ENCODE data around the gene ASAP2. TPM values are rescaled to one million over a fixed set of nuclear protein-coding genes. Genes with fewer than 3 reads are reported as not detected.

The ASAP2 gene
- polyA plus RNA-seq, 1 donor (not counting 4 experiments of a cell fraction or from before 2014, with no cell fraction given): 54.2 TPM

DNA sequence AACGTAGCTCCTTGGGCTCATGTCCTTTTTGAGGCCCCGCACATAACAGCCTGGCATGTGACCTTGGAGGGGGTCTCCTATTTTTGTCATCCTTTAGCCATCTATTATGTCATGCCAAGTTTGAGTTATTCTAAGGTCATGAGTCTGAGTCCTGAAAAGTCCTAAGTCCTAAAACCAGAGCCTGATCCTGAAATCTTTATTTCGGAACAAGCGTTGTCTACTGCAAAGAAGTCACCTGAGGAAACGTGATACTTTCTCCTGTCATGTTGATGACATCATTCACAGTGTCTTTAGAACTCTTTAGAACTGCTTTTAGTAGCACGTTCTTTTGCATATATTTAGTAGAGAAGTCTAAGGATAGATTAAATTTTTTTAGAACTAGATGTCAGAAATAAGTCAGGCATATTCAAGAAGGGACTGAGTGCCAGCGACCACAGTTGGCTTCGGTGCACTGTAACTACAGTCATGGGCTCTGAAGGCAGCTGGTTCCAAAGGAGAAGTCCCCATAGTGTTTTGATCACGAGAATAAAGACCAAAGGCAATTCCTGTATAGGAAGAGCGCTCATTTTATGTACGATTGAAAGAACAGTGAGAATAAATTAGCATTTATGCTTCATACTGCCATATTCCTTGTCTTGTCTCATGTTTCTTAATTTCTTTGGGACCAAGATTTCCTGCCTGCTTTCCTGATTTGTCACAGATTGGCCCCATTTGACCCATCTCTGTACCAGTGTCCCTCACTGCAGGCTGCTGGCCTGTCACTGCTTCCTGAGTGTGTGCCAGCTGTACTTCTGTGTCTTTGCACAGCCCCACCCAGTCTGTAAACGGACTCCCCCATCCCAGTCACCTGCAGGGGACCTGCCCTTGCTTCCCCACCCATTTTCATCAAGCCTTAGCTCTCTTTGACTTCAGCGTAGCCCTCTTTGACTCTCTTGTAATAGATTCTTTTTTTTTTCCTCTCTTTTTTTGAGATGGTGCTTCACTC, 75.8 kb downstream of the ASAP2 start:
- dilution Hi-C loops (cut with MboI; ENCODE audit: extremely low pct_ligation_motif_present, low sequenced_read_pairs): no loop called here
- Histone ChIP-seq H3K79me2 (ENCODE audit: control insufficient read depth, insufficient read depth, low read length) (peaks cover 60% of the 10 kb centered on the region), H3K4me3 (ENCODE audit: control insufficient read depth in 2 of 3, extremely low read depth in 1 of 3, insufficient read depth in 2 of 3, low read depth in 1 of 3, low read length in 3 of 3) (no peak overlapping the region), H3K9me1 (ENCODE audit: control insufficient read depth, extremely low read depth, insufficient read depth, low read length) (no peaks in the 10 kb centered on the region), H3K4me2 (ENCODE audit: control insufficient read depth, extremely low read depth, insufficient read depth, low read depth, low read length) (no peak overlapping the region), H3K9ac (ENCODE audit: control insufficient read depth, extremely low read depth, insufficient read depth, low read length) (no peak overlapping the region), H3K27ac (ENCODE audit: control insufficient read depth, insufficient read depth, low read length) (no peak overlapping the region), H3K27me3 (ENCODE audit: control insufficient read depth, extremely low read depth, insufficient read depth, low read length) (no peaks in the 10 kb centered on the region), H4K20me1 (ENCODE audit: control insufficient read depth, extremely low read depth, insufficient read depth, low read length) (no peaks in the 10 kb centered on the region), H2AFZ (ENCODE audit: control insufficient read depth, low read length) (no peak overlapping the region), H3K4me1 (ENCODE audit: control insufficient read depth, extremely low read depth, insufficient read depth, low read length) (peaks cover 27% of the 10 kb centered on the region), H3K9me3 (ENCODE audit: control insufficient read depth, low read depth, low read length) (no peaks in the 10 kb centered on the region), H3K36me3 (ENCODE audit: control insufficient read depth in 2 of 2, extremely low read depth in 1 of 2, insufficient read depth in 2 of 2, low read length in 2 of 2) (peaks cover 17 to 31% of the 10 kb centered on the region in 2 experiments)
- FAIRE-seq (no peak), DNase-seq (ENCODE audit: low read depth, low spot score) (no peak)
- TF ChIP-seq, protein P1, sequence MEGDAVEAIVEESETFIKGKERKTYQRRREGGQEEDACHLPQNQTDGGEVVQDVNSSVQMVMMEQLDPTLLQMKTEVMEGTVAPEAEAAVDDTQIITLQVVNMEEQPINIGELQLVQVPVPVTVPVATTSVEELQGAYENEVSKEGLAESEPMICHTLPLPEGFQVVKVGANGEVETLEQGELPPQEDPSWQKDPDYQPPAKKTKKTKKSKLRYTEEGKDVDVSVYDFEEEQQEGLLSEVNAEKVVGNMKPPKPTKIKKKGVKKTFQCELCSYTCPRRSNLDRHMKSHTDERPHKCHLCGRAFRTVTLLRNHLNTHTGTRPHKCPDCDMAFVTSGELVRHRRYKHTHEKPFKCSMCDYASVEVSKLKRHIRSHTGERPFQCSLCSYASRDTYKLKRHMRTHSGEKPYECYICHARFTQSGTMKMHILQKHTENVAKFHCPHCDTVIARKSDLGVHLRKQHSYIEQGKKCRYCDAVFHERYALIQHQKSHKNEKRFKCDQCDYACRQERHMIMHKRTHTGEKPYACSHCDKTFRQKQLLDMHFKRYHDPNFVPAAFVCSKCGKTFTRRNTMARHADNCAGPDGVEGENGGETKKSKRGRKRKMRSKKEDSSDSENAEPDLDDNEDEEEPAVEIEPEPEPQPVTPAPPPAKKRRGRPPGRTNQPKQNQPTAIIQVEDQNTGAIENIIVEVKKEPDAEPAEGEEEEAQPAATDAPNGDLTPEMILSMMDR (optimal IDR thresholded peaks at IDR 0.05 in 1 of 3, IDR thresholded peaks at IDR 0.05 in 1 of 3, conservative IDR thresholded peaks at IDR 0.05 in 1 of 3; ENCODE audit: extremely low read depth in 1 of 3, insufficient read depth in 2 of 3, low read length in 3 of 3): no peak
- no peak for TF ChIP-seq EZH2 (IDR thresholded peaks at IDR 0.05; ENCODE audit: low read length)

DNA sequence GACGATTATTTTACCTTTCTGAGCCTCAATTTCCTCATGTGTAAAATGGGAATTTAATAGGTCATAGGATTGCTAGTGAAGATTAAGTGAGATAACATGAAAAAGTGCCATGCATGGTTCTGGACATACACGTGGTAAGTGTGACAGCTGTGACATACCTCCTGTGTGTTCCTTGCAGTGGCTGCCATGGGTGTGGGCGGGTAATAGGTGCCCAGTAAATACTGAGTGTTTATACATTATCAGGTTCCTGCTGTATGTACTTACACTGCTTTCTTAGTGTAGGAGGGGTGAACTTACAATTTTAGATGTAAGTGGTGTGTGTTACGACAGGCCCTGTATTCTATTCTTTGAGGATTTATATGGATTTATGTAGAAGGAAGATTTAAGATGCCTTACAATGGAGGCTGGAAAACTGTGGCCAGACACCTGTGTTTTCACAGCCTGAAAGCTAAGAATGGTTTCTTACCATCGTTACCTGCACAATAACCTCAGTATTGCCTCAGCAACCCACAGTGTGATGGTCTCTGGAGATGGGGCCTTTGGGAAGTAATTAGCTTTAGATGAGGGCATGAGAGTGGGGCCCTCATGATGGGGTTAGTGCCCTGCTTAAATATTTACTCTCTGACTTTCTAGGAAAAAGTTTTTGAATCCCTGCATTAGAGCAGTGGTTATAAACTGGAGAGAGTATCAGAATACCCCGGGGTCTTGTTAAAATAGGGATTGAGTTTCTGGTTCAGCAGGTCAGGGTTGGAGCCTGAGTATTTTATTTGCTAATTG, 78.1 kb downstream of the ASAP2 start:
- dilution Hi-C loops (cut with MboI; ENCODE audit: extremely low pct_ligation_motif_present, low sequenced_read_pairs): no loop called here
- Histone ChIP-seq H3K4me3 (ENCODE audit: control insufficient read depth in 2 of 3, extremely low read depth in 1 of 3, insufficient read depth in 2 of 3, low read depth in 1 of 3, low read length in 3 of 3) (no peak overlapping the region), H4K20me1 (ENCODE audit: control insufficient read depth, extremely low read depth, insufficient read depth, low read length) (no peaks in the 10 kb centered on the region), H2AFZ (ENCODE audit: control insufficient read depth, low read length) (no peak overlapping the region), H3K27ac (ENCODE audit: control insufficient read depth, insufficient read depth, low read length) (no peak overlapping the region), H3K36me3 (ENCODE audit: control insufficient read depth in 2 of 2, extremely low read depth in 1 of 2, insufficient read depth in 2 of 2, low read length in 2 of 2) (peaks cover 13 to 39% of the 10 kb centered on the region in 2 experiments), H3K9me3 (ENCODE audit: control insufficient read depth, low read depth, low read length) (no peaks in the 10 kb centered on the region), H3K9ac (ENCODE audit: control insufficient read depth, extremely low read depth, insufficient read depth, low read length) (no peak overlapping the region), H3K27me3 (ENCODE audit: control insufficient read depth, extremely low read depth, insufficient read depth, low read length) (no peaks in the 10 kb centered on the region), H3K79me2 (ENCODE audit: control insufficient read depth, insufficient read depth, low read length) (peaks cover 56% of the 10 kb centered on the region), H3K4me1 (ENCODE audit: control insufficient read depth, extremely low read depth, insufficient read depth, low read length) (peaks cover 46% of the 10 kb centered on the region), H3K9me1 (ENCODE audit: control insufficient read depth, extremely low read depth, insufficient read depth, low read length) (no peaks in the 10 kb centered on the region), H3K4me2 (ENCODE audit: control insufficient read depth, extremely low read depth, insufficient read depth, low read depth, low read length) (no peak overlapping the region)
- TF ChIP-seq EZH2 (IDR thresholded peaks at IDR 0.05; ENCODE audit: low read length): no peak
- TF ChIP-seq, protein P1 (optimal IDR thresholded peaks at IDR 0.05 in 1 of 3, IDR thresholded peaks at IDR 0.05 in 1 of 3, conservative IDR thresholded peaks at IDR 0.05 in 1 of 3; ENCODE audit: extremely low read depth in 1 of 3, insufficient read depth in 2 of 3, low read length in 3 of 3): no peak
- FAIRE-seq (no peak), DNase-seq (ENCODE audit: low read depth, low spot score) (no peak)
